ENCODE measurements around the gene FCAMR.

DNA sequence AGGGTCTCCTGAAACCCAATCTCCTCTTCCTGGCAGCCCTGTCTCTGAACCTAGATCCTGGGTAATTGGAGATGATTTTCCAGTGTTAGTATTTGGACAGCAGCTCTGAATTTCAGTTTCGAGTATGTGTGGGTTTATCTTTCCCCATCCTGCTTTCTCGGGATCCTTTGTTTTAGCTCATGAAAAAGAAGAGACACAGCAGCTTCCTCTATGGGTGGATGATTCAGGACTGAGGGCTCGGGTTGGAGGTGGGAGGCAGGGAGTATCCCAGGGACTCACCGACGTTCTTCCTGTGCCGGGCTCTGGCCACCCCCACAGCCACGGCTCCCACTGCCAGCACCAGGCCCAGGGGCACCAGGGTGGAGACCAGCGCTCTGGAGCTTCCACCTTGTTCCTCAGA, 38.1 kb downstream of the FCAMR start:
- no peak for TF ChIP-seq CTCF (IDR thresholded peaks at IDR 0.05; ENCODE audit: low read depth, low read length, missing input control)
- no peak for TF ChIP-seq RAD21 (IDR thresholded peaks at IDR 0.05)
- no peak for TF ChIP-seq TAF1 (conservative IDR thresholded peaks at IDR 0.05)
- TF ChIP-seq JUND (IDR thresholded peaks at IDR 0.05) = no peak
- TF ChIP-seq EGR1 (IDR thresholded peaks at IDR 0.05; ENCODE audit: low read depth in 2 of 2) = no peak
